HG03469 (cell line): ENCODE data around the gene SLC18B1.
A peak's percentile ranks its signal among the peaks of the same experiment; 100 is the strongest.

Experiments used
- ATAC-seq: cut with Tn5 transposase; IDR thresholded peaks from one replicate; pipeline ENCODE4 v1.9.1; 2021; ENCODE audit warnings: mild to moderate bottlenecking, moderate library complexity, moderate number of reproducible peaks; ENCODE audit not compliant: unreplicated experiment

Gene SLC18B1

DNA sequence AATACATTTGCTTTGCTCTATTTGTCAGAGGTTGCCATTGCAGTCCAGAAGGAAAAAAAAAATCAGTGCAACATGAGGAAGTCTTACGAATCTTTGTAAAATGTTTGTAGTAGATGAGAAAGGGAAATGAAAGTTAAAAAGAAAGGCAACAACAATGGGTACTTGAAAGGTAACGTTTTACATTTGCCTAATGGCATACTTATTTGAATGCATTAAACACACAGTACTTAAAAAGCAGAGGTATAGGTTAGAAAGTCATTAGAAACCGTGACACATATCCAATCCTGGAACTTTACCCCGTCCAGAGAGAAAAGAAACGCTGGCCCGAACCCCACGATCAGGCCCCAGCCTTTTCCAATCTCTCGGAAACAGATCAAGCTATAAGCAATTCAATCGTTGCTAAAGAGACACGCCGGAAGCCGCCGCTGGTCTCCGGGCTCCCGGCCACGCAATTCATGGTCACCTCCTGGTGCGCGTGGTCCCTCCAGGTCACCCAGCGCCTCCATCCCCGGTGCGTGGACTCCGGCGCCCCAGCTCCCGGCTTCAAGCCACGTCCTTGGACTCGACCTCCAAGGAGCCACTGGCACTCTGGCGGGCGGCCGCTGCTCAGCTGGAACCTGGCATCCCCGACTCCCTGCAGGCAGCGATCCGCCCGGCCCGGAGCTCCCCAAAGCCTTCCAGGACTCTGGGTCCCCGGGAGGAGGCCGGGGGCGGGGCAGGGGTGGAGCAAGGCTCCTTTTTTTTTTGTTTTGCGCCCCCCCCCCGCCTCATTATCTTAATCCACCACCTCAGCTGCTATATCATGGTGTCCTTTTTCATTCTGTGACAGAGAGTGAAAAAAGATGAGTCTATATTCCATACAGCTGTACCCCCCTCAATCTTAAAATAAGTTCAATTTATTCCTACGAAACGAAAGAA lies at the start of gene SLC18B1:
Gene SLC18B1 (minus strand): TSS at position 687 of the 918 bp plus-strand sequence. CDS start 181 bp downstream, at position 506.
- peak; percentile 22 for ATAC-seq

DNA sequence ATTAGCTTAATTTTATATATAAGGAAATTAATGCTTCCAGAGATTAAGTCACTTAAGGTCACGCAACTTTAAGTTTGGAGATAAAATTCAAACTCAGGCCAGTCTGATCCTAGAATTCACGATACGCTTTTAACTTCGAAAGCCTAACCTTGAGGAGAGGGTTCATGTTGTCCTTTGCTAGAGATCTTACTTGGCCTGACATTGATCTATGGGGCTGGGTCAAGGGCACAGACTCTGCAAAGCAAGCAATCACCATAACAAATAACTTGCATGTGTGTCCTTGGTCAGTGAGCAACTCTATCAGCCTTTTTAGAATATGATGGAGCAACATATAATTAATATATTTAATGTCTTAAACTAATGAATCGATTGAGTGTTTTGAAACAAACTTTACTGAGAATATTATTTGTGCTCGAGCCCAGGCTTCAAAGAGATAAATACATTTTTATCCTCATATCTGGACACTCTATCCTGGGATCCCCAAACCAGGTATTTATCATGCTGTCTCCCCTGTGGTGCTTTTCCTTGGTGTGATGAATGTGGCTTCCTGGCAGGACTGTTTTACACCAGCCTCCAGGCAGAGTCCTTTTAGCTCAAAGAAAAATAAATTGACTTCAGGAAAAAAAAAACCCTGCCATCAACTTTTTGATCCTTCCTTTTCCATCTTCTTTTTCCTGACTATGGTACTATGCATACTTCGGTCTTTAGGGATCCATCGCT lies 45.0 kb upstream of the SLC18B1 start:
- no peak for ATAC-seq

DNA sequence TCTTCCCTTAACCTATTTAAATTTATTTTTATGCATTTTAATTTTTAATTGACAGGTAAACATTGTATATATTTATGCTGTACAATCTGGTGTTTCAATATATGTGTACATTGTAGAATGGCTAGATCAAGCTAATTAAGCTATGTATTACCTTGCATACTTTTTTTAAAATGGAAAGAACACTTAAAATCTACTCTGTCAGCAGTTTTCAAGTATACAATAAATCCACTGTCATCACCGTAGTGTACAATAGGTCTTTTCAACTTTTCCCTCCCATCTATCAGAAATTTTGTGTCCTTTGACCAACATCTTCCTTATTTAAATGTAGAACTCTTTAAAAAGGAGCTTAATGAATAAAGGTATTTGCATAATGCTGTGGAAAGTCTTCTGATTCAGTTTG lies 43.5 kb upstream of the SLC18B1 start:
- ATAC-seq: no peak

DNA sequence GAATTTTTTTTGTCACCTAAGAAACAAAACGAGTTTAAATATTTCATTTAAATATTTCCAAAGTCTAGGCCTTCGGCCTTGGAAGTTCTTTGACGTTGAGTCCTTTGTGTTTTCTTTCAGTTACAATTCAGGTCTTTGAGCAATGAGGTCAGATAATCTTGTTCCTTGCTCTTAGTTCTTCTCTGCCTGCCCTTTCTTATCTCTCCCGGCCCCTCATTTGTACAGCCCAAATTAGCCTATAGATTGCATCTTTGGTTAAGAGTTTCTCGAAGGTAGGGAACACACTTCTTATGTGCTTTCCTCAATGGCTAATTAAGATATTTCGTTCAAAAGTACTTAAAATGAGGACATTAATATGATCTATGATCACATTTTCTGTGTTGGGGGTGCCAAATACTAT lies 34.5 kb upstream of the SLC18B1 start:
- no peak for ATAC-seq

DNA sequence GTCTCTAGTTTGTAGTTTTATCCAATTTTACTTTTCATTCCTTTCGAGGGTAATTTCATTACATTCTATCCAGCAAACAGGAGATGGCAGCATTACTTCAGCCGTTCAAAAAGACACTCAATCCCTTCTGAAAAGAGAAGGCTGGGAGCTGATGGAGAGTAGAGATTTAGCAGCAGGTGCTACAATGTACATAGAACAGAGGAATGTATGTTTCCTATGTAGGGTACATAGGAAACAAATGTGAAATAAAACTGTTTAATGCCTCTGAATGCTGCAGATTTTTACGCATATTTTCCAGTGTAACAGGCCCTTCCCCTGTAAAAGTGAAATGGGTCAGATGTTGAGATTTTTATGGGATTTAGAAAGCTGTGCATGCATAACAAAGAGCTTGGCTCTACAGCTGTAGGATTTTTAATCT lies 31.9 kb upstream of the SLC18B1 start:
- ATAC-seq: no peak

DNA sequence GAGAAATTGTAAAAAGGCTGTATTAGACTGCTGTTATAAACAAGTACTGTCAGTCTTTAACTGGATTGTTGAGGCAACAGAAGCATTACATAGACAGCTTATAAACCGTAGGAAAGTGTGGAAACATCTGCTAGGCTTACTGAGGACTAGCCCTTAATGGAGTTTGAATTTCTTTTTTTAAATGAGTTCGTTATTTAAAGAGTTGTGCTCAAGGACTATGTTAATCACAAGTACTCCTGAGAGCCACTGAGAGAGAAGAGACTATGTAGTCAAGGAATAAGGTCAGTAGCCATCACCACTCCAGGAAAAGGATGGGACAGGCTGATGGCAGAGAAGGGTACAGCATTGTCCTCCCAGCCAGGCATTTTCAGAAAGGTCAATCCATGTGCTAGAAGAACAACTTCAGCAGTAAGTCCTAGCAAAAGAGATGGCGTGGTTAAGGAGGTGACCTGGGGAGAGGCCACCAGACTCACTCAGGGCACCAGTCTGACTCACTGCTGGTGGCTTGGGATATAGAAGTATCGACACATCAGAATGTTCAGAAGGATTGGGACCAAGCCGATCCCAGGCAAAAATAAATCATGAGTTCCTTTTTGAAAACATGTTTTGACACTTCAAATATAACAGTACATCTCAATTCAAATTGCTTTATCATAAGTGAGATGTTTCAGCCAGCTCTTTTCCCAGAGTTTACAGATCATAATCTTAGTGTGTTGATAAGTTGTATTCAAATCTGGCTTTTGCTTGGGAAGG lies 22.4 kb upstream of the SLC18B1 start:
- no peak for ATAC-seq

DNA sequence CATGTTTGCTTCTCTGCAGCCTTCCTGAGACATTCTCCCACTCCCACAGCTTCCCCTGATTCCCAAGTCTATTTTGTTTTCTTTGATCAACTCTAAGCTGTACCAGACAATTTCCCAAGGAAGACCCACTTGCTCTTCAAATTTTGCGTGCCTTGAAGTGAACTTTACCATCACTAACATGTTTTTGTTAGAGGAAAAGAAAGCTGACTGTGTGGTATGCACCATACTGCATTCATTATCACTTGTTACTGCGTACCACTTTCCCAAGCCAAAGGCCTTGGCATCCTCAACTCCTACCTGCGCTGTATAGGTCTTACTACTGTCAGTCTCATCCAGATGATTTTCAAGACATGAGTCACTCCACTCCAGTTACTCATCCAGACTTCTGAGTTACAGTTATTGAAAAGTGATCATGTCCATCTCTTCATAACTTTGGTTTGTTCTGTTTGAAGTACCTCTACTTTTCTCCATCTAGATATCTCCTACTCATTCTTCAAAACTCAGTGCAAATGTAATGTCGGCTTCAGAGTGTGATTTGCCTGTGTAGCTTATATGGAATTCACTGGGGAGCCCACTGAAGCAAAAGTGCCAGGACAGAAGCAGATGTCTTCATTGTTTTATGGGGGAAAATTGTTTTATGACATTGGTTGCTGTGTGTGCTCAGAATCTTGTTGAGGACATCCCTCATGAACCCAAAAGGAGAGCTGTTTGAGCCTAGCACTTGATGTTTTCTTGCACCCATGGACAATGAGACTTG lies 21.1 kb upstream of the SLC18B1 start:
- ATAC-seq: no peak

DNA sequence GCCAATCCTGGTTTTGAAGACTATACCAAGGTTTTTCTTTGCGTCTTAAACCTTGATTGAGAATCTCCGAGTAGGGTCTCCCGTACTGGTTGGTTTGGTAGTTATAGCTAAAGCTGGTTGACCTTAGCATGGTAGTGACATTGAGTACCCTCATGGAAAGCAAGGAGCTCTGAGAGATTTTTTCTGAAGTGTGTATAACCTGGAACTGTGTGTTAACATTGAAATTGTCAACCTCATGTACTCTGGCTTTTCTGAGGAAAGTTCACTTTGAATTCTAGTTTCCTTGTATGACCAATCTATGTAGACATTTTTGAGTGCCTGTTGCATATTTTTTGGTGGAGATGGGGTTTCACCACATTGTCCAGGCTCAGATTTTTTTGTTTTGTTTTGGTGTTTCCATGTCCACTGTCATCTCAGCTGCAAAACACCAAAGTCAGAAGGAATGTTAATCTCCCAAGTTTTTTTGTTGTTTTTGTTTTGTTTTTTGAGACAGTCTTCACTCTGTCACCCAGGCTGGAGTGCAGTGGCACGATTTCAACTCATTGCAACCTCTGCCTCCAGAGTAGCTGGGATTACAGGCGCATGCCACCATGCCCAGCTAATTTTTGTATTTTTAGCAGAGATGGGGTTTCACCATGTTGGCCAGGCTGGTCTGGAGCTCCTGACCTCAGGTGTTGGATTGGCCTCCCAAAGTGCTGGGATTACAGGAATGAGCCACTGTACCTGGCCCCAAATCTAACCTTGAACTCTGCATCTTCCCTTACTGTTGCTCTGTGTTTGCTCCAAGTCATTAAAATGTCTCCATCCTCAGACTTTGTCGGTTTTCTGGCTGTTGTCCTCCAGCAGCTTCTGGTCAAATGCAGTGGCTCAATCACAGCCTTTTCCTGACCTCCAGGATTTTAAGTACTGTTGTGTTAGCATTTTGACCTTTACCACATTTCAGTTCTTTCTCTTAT lies 20.2 kb upstream of the SLC18B1 start:
- no peak for ATAC-seq

DNA sequence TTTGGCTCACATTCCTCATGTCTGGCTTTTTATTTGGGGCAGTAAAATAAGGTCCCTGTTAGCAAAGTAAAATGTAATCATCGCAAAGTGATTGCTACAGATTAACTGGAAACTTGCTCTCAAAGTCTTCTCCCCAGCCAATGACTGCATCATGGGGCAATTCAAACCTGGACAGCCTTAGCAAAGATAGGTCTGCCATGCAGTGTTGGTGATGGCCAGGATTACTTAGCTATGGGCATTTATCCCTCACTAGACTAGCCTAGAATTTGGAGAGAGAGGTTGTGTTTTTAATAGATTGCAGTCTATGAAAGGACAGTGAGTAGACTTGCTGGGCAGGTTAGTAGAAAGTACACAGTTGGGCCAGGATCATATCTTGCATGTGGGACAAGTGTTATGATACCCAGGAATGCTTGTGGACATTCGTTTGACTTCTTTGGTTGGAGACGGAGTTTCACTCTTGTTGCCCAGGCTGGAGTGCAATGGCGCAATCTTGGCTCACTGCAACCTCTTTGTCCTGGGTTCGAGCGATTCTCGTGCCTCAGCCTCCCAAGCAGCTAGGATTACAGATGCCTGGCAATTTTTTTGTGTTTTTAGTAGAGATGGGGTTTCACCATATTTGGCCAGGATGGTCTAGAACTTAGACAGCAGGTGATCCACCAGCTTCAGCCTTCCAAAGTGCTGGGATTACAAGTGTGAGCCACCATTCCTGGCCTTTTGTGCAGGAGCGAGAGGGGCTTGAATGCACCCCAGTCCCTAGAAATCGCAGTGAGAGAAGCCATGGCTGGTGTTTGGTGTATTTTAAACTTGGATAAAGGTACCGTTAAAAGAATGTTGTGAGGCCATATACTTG lies 19.3 kb upstream of the SLC18B1 start:
- no peak for ATAC-seq

DNA sequence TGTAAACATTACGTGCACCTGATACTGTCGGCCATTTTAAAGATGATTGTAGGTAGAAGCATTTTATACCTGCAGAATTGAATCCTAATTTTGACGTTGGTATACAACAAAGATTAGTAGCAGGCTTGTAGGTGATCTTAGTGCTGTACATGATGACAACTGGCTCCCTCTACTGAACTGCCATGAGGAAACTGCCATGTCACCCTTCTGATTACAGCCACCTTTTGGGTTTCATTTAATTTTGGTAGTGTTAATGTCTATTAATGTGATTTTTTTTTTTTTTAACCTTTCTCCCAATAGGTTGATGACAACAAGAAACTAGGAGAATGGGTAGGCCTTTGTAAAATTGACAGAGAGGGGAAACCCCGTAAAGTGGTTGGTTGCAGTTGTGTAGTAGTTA lies 18.2 kb upstream of the SLC18B1 start:
- ATAC-seq: no peak

DNA sequence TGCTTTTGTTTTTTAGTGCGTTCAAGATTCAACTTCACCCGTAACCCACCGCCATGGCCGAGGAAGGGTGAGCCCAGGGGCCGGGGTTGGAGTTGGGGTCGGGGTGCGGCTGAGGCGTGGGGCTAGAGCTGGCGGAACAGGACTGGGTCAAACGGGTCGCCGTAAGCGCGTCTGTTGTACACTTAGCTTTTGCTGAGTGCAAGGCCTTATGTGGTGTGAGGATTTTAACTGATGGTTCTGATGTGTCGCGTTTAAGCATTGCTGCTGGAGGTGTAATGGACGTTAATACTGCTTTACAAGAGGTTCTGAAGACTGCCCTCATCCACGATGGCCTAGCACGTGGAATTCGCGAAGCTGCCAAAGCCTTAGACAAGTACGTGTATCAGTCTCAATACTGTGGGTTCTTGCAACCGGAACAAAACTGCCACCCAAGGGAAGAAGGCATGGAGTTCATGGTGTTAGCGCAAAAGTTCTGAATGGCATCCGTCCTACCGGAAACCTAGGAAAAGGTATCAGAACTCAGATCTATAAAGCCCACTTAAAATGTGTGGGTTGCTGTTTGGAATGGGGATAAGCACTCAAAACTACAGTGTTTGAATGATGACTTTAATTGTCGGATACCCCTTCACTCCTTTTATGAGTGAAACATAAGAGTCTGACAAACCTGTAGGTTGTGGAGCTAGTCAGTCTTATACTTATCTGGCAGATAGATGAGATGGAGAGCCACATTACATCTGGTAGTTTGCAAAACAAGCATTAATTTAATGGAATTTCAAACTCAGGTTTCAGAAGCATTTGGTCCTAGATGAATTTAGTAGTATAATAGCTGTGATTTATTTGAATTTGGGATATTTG lies 16.5 kb upstream of the SLC18B1 start:
- no peak for ATAC-seq

DNA sequence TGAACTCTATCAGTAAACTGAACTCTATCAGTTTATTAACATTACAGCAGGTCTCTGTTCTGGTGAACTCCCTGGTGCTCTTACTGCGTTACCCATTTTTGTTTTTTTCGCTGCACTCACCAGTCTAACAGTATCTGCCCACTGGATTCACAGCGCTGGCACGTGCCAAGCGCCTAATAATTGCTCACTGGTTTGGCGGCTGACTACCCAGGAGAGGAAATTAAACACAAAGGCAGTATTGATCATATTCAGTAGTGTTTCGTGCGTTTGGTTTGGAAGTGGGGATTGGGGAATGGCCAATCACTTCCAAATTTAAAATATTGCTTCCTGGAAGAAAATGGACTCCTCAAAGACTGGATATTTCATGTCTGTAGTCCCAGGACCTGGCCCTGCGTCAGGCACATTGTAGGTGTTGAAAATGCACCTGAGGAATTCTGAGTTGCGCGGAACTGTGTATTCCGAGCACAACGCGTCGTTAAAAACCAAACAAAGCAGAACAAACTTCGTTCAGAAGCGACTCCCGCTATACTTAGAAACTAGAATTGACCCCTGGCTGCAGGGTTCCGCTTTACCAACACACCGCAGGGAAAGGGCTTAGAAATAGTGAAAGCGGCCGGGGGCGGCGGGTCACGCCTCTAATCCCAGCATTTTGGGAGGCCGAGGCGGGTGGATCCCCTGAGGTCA lies 14.9 kb upstream of the SLC18B1 start:
- ATAC-seq: peak; percentile 21

DNA sequence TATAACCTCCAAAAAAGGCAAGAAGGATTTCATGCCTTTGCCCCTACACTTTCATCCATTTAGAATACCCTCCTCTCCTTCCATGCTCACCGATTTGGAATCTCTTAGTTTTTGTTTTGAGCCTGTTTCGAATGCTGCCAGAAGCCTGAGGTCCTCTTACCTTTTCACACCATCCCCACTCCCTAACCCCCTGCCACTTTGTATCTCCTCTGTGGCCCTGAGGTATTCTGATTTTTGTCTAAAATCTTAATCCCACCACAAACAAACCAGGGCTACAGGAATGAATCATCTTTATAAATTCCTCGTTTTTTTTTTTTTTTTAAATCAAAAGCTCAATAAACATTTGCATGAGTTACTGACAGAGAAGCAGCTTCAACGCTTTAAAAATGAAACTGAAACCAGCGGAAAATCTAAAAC lies 14.3 kb upstream of the SLC18B1 start:
- no peak for ATAC-seq

DNA sequence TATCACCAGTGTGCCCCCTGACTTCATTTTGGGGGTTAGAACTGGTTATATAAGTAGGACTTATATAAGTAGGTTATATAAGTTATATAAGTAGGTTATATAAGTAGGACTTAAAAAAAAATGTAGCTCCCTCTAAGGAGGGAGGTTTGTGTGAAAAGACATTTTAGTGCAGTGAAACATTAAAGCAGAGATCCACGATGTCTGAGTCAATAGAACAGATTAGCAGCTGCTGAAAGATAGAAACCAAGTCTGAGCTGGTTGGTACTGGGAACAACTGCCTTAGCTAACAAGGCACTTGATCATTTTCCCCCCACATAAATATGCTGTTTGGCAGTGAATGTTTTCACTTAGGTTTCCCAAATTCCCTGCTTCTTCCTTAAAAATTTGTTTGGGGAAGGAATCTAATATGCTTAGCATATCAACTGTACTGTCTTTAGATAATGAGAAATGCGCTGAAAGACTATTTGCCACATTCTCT lies 13.9 kb upstream of the SLC18B1 start:
- ATAC-seq: no peak

DNA sequence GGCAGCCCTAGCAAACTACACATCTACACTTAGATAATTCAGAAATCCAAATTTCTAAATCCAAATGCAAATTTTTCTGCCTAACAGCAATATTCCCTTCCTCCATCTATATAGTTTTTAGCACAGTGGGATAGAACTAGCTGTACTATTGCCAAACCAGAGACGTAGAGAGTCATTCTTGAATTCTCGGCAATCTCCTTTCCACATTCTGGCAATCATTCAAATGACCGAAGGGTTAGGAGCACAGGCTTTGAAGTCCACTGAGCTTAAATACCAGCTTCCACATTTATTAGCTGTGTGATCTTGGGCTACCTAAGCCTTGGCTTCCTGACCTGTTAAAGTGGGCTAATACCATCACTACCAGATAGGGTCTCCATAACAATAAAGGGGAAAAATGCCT lies 12.8 kb upstream of the SLC18B1 start:
- no peak for ATAC-seq

DNA sequence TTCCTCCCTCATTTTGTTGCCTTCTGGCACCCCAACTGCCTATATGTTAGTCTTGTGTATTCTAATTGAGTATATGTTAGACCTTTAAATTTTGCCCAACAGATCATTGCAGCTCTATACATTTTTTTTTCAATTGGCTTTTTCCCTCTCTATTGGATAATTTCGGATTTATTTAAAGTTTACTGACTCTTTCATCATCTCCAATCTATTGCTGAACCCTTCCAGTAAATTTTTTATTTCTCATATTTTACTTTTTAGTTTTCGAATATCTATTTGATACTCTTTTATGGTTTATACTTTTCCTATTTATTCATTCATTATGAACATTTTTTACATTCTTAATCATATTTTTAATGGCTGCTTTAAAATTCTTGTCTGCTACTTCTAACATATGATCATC lies 7.1 kb upstream of the SLC18B1 start:
- ATAC-seq: no peak

DNA sequence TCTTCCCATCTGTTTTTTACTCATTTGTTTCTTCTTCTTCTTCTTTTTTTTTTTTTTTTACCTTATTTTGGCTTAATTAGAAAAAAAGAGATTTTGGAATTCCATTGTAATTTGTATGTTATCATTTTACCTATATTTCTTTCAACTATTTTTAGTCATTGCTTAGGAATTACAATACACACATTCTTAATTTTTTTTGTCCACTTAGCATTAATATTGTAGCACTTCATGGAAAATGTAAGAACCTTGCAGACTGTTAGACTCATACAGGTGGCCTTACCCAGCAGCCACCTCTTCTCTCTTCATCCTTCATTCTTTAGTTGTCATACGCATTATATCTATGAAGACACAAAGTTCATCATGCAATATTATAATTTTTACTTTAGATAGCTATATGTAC lies 5.8 kb upstream of the SLC18B1 start:
- no peak for ATAC-seq
